K562 (cell line): ENCODE measurements around the gene ATP5F1D. TPM values are rescaled to one million over a fixed set of nuclear protein-coding genes. Genes with fewer than 3 reads are reported as not detected.

ENCODE experiments used
- ATAC-seq: fragments of 200-7000 bp; cut with Tn5 transposase; 3 replicates; pipeline ENCODE4 v1.9.1; 2020; ENCODE audit warnings: moderate library complexity
- BruUV-seq: library from RNA; stranded (reverse); fragments of 400-500 nt; replicated peaks from 2 replicates; lab custom pipeline; 2021; lab: Mats Ljungman, UMichigan
- CTCF ChIA-PET: fragments of 300-600 bp; formaldehyde crosslinking; extraction: SDS; loops from one replicate; lab custom pipeline; 2021; ENCODE audit warnings: low intra/inter-chr PET ratio; lab: Yijun Ruan, JAX
- POLR2A ChIA-PET: fragments of 300-600, 350-650 bp; sonication (Branson Sonifier 250); formaldehyde crosslinking; extraction: SDS; loops from one replicate; lab custom pipeline; 2021; ENCODE audit warnings: antibody characterized with exemption, inconsistent platforms; lab: Yijun Ruan, JAX
- DNase-seq, 4 experiments: peaks; one replicate each; pipeline versions ENCODE4 v3.0.0 to v3.0.0-alpha.2; 2011 to 2018; ENCODE audit warnings: low spot score in 3 of 4, mixed read lengths in 3 of 4; ENCODE audit errors: extremely low read depth in 1 of 4
- FAIRE-seq: peaks from 2 replicates; lab custom pipeline; 2011; peaks lifted over from hg19 to GRCh38; lab: Jason Lieb, UNC
- H2AFZ ChIP-seq: 2 replicates; pipeline ENCODE4 v1.6.0; 2011; ENCODE audit warnings: low read depth, low read length, control low read depth, inconsistent platforms
- H3K27ac ChIP-seq: fragments of 200-600 bp; 3 replicates; pipeline ENCODE4 v1.8.0; 2011; ENCODE audit warnings: low read depth, mild to moderate bottlenecking, control low read depth, inconsistent platforms, low read length, moderate library complexity, mixed read lengths; ENCODE audit errors: extremely low read depth
- H3K27me3 ChIP-seq, 2 experiments: fragments of 300-600 bp in 1 of 2; 2 replicates in 1 of 2; 3 replicates in 1 of 2; pipeline versions ENCODE4 v1.6.0 to v1.8.0; 2011; ENCODE audit warnings: inconsistent platforms in 2 of 2, low read length in 2 of 2, mild to moderate bottlenecking in 1 of 2, mixed read lengths in 1 of 2, moderate library complexity in 1 of 2; ENCODE audit not compliant: control insufficient read depth in 2 of 2, insufficient read depth in 2 of 2
- H3K36me3 ChIP-seq: fragments of 300-600 bp; 3 replicates; pipeline ENCODE4 v1.8.0; 2011; ENCODE audit warnings: mild to moderate bottlenecking, low read length, inconsistent platforms; ENCODE audit not compliant: control insufficient read depth, insufficient read depth
- H3K4me1 ChIP-seq, 2 experiments: fragments of 200-600 bp in 1 of 2; replicated peaks in 1 of 2; 2 replicates in 1 of 2; 3 replicates in 1 of 2; pipeline versions ENCODE4 v1.5.1 to v1.8.0; 2011; ENCODE audit warnings: inconsistent platforms in 2 of 2, low read length in 2 of 2, mild to moderate bottlenecking in 1 of 2, mixed read lengths in 1 of 2, moderate library complexity in 1 of 2; ENCODE audit not compliant: control insufficient read depth in 2 of 2, insufficient read depth in 2 of 2
- H3K4me2 ChIP-seq: 2 replicates; pipeline ENCODE4 v1.6.1; 2011; ENCODE audit warnings: low read length, control low read depth, inconsistent platforms, mixed read lengths; ENCODE audit not compliant: insufficient read depth
- H3K4me3 ChIP-seq: fragments of 200-600 bp; sonication (generic), shearing (Covaris generic); 2 replicates; pipeline ENCODE4 v1.5.1; 2016; ENCODE audit warnings: control low read depth, inconsistent platforms
- H3K79me2 ChIP-seq: fragments of 200-600 bp; 3 replicates; pipeline ENCODE4 v1.8.0; 2011; ENCODE audit warnings: low read length, inconsistent platforms; ENCODE audit not compliant: control insufficient read depth, insufficient read depth
- H3K9ac ChIP-seq, 2 experiments: 2 replicates each; pipeline versions ENCODE4 v1.6.0 to v1.6.1; 2011; ENCODE audit warnings: low read depth in 2 of 2, low read length in 2 of 2, control low read depth in 1 of 2, inconsistent platforms in 1 of 2, mild to moderate bottlenecking in 1 of 2, mixed read lengths in 1 of 2; ENCODE audit not compliant: insufficient read depth in 1 of 2
- H3K9me1 ChIP-seq: one replicate; pipeline ENCODE4 v1.6.0; 2011; ENCODE audit warnings: inconsistent platforms, mild to moderate bottlenecking, low read length, moderate library complexity; ENCODE audit not compliant: control insufficient read depth, insufficient read depth
- H3K9me3 ChIP-seq: replicated peaks from 2 replicates; pipeline ENCODE4 v1.5.1; 2011; ENCODE audit warnings: low read depth, low read length, inconsistent platforms; ENCODE audit not compliant: control insufficient read depth, insufficient read depth
- H4K20me1 ChIP-seq: replicated peaks from 2 replicates; pipeline ENCODE4 v1.6.1; 2011; ENCODE audit warnings: low read length, inconsistent platforms, mixed read lengths; ENCODE audit not compliant: control insufficient read depth, insufficient read depth
- ADNP ChIP-seq: fragments of 200-800 bp; sonication (Bioruptor generic); IDR thresholded peaks from 2 replicates; pipeline ENCODE4 v1.6.1; 2016; ENCODE audit warnings: missing genetic modification characterization, missing compliant biosample characterization
- PCBP1 ChIP-seq: fragments of 200-400 bp; formaldehyde crosslinking; IDR thresholded peaks from 2 replicates; pipeline ENCODE4 v1.6.1; 2018; ENCODE audit warnings: mild to moderate bottlenecking, low read depth, low read length; ENCODE audit not compliant: poor library complexity, severe bottlenecking
- POLR2G ChIP-seq: fragments of 200-400 bp; formaldehyde crosslinking; IDR thresholded peaks from 2 replicates; pipeline ENCODE4 v1.6.1; 2017; ENCODE audit warnings: low read depth, mild to moderate bottlenecking, antibody characterized with exemption, low read length, moderate library complexity
- WGBS: fragments of 100-300 bp; shearing (Covaris generic); methylation state at CpG from one replicate; pipeline ENCODE4 v1.1.6; 2016; ENCODE audit warnings: low coverage, mixed read lengths; ENCODE audit not compliant: insufficient coverage; ENCODE audit errors: missing lambda C conversion rate; 5-methylcytosine and 5-hydroxymethylcytosine counted together
- in situ Hi-C: fragments of 300-500 bp; cut with MboI; formaldehyde crosslinking; loops from 4 replicates; pipeline ENCODE4 v1.15.0; 2018; ENCODE audit warnings: inconsistent platforms, mixed read lengths
- intact Hi-C: fragments of 100-400 bp; cut with micrococcal nuclease; formaldehyde crosslinking; loops from 2 replicates; pipeline ENCODE4 v1.14.2; 2022
- polyA plus RNA-seq, 8 experiments: library from polyadenylated mRNA; depleted of rRNA in 4 of 8; stranded (reverse) in 5 of 8; unstranded in 3 of 8; fragments of >200 nt; fragmentation: Nextera tagmentation in 2 of 8; fragmentation: Illumina TruSeq in 1 of 8; extraction: Ambion mirVana in 2 of 8; extraction: Trizol in 1 of 8; gene quantifications; 2 replicates each; pipeline versions ENCODE4 v1.2.1 to v1.2.3, GENCODE V29; 2011 to 2014; ENCODE audit warnings: inconsistent platforms in 1 of 8, missing spikeins in 1 of 8
- total RNA-seq, 7 experiments: library from RNA; depleted of rRNA in 6 of 7; stranded (reverse); fragments of >200 nt in 6 of 7; fragmentation: Illumina TruSeq in 2 of 7; extraction: Trizol in 2 of 7; gene quantifications; 2 replicates each; pipeline versions ENCODE4 v1.2.1 to v1.2.3, GENCODE V29; 2011 to 2021; ENCODE audit warnings: low replicate concordance in 1 of 7
- TF ChIP-seq, protein P1 (sequence below): sonication (generic); formaldehyde crosslinking; IDR thresholded peaks from 2 replicates; pipeline ENCODE4 v1.8.1; 2023; ENCODE audit warnings: mild to moderate bottlenecking, missing genetic modification reagents

The ATP5F1D gene
- total and polyA plus RNA-seq, 9 of the 15 experiments (the other 6 are each of a cell fraction or from before 2014, with no cell fraction given), result 3.9 to 409 (median 36.8) TPM

DNA sequence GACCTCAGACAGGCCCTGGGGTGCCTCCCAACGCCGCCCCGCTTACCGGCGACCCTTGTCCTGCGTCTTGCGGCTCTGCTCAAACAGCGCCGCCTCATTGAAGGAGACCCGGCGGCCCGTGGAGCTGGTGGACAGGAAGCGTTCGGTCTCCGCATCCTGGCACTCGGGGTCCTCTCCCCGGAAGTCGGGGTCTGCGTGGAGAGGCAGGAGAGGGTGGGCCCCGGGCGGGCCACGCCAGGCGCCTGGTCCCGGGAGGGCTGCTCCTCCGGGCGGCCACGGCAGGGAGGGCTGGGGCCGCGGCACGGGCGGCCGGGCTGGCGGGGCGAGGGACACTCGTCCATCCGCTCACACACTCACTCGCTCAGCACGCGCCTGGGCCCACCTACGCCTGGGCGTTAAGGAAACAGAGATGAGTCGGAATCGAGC, 6.6 kb upstream of the ATP5F1D start:
- BruUV-seq, result no TSS peak
- intact Hi-C loops, result no loop called here
- CTCF ChIA-PET, result no interaction called here

More for the DNA sequence above, 6.6 kb upstream of the ATP5F1D start:
- no peak for DNase-seq
- in situ Hi-C loops, result loop anchor here (25.0 kb wide), 1 partner anchor 473 kb away; the partner anchor contains the start of gene MISP
- H3K4me2 ChIP-seq, result no peak overlapping the region
- H2AFZ ChIP-seq, result no peak overlapping the region
- TF ChIP-seq ADNP (tag), result no peak
- TF ChIP-seq, protein P1, sequence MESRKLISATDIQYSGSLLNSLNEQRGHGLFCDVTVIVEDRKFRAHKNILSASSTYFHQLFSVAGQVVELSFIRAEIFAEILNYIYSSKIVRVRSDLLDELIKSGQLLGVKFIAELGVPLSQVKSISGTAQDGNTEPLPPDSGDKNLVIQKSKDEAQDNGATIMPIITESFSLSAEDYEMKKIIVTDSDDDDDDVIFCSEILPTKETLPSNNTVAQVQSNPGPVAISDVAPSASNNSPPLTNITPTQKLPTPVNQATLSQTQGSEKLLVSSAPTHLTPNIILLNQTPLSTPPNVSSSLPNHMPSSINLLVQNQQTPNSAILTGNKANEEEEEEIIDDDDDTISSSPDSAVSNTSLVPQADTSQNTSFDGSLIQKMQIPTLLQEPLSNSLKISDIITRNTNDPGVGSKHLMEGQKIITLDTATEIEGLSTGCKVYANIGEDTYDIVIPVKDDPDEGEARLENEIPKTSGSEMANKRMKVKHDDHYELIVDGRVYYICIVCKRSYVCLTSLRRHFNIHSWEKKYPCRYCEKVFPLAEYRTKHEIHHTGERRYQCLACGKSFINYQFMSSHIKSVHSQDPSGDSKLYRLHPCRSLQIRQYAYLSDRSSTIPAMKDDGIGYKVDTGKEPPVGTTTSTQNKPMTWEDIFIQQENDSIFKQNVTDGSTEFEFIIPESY (CRISPR knock-in tag), result peak; percentile 82
- TF ChIP-seq POLR2G, result 0 out of 2 replicates have a peak, but pooled peaks have one; percentile 4
- TF ChIP-seq PCBP1, result peak; percentile 32
- 88% methylated on average over 15 of the region's 43 CpGs for WGBS
- H3K27me3 ChIP-seq, result no peaks in the 10 kb centered on the region
- no peaks in the 10 kb centered on the region for H3K9me3 ChIP-seq
- H4K20me1 ChIP-seq, result no peaks in the 10 kb centered on the region
- peaks cover 40% of the 10 kb centered on the region; the same call in 1 of the 3 replicates for H3K36me3 ChIP-seq
- no peak overlapping the region for H3K9ac ChIP-seq
- peaks cover 7% of the 10 kb centered on the region; the same call in 1 of the 3 replicates for H3K79me2 ChIP-seq
- no peaks in the 10 kb centered on the region for H3K9me1 ChIP-seq
- no peak overlapping the region for H3K4me3 ChIP-seq
- POLR2A ChIA-PET, result interaction anchor here (0.7 kb wide), 1 partner anchor 17 kb away, joined by 3 read pairs; no protein-coding TSS in a partner anchor
- H3K27ac ChIP-seq, result no peak overlapping the region
- peaks cover 11 to 98% of the 10 kb centered on the region in 2 experiments for H3K4me1 ChIP-seq
- no peak for ATAC-seq
- FAIRE-seq, result no peak
